GM21526 (cell line): ENCODE results near the gene SCIN.
"Not testable (repeated sequence)": the region's sequence is repeated elsewhere in the genome, so short reads cannot be mapped to it uniquely, and the experiment has no call there.

Source experiments
- ATAC-seq: cut with Tn5 transposase; IDR thresholded peaks from one replicate; pipeline ENCODE4 v1.9.1; 2021; ENCODE audit warnings: moderate library complexity; ENCODE audit not compliant: unreplicated experiment, low FRiP score

The SCIN gene

DNA sequence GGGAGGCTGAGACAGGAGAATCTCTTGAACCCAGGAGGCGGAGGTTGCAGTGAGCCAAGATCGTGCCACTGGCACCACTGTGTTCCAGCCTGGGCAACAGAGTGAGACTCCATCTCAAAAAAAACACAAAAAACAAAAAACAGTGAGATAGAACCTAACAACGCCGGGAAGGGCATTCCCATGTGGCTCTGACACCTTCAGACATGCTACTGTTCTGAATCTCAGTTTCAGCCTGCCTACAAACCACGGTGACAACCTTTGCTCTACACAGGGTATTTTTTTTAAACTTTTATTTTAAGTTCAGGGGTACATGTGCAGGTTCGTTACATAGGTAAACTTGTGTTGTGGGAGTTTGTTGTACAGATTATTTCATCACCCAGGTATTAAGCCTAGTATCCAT, 74.7 kb downstream of the SCIN start:
- ATAC-seq, result not testable (repeated sequence)

DNA sequence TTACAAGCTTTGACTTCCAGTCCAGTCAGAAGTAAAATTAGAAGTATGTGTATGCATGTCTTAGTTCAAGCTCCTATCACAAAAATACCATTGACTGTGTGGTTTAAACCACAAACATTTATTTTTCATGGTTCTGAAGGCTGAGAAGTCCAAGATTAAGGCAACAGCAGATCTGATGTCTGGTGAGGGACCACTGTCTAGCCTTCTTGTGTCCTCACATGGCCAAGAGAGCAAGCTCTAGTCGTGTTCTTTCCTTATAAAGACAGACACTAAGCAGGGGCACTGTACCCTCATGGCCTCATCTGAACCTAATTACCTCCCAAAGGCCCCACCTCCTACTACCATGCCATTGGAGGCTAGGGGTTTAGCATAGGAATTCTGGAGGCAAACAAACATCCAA, 75.6 kb downstream of the SCIN start:
- no peak for ATAC-seq

DNA sequence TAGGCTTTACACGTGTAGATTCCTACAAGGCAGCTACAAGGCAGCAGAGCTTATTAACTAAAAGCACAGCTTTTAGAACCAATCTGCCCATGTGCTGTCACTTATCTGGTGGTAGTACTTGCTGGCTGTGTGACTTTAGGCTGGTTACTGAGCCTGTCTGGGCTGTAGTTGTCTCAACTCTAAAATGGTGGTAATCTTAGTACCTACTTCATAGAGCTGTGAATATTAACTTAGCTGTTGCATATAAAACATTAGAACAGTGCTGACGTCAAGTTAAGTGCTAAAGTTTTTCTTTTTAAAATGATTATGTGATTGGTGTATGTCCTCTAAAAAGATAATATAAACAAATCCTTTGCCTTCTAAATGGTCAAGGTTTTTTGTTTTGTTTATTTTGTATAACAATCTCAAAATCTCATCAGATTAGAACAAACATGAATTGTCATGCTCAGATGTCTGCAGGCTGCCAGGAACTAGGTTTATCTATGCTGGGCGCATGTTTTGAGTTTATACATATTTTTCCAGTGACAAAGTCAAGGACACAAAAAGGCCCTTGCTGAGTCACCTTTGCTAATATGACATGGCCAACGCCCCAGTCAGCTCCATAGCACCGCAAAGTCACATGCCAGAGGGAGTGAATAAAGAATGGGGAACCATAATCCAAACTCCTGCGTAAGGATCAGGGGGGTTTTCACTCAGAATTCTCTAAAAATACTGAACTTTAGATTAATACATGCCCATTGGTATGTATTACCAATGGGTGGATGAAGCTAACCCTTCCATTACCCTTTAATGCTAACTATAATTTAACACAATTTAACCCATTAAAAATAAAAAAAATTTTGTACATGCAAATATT, 77.1 kb downstream of the SCIN start:
- no peak for ATAC-seq

- ATAC-seq, result no peak
Measured at GRCh38 chr7:12648704-12649261, 78.3 kb downstream of the SCIN start.

DNA sequence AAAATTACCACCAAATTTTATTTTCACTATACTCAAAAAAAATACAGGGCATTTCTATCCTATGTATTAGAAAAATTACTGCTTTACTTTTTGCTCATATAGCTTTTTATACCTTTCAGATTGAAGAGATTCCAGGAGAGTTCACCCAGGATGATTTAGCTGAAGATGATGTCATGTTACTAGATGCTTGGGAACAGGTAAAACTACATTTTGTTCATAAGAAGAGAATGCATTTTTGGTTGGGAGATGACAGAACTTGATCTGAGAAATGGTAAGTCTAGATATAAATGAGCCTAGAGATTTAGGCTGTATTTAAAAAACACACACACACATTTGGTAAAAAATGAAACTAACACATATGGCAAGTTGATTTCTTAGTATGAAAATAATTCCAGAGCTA, 78.8 kb downstream of the SCIN start:
- ATAC-seq, result no peak

- no peak for ATAC-seq
Measured at GRCh38 chr7:12650080-12650479, 79.6 kb downstream of the SCIN start.

DNA sequence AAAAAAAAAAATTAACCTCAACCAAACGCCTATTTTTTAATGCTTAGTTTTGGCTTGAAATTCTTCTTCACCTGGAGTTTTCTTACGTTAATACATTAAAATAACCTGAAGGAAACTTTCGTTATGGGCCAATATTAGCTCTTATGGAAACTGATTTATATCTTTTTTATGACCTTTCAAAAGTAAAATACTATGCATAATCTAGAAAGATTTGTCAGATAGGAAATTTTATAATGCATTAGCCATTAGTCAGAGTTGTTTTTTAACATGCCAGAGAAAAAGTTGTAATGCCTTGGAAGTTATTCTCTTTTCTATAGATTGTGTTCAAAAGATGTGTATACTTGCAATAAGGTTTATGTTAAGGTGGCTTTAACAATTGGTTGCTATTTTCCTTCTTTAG, 82.6 kb downstream of the SCIN start:
- no peak for ATAC-seq

GRCh38 chr7:12653518-12653917, 83.0 kb downstream of the SCIN start:
- no peak for ATAC-seq

DNA sequence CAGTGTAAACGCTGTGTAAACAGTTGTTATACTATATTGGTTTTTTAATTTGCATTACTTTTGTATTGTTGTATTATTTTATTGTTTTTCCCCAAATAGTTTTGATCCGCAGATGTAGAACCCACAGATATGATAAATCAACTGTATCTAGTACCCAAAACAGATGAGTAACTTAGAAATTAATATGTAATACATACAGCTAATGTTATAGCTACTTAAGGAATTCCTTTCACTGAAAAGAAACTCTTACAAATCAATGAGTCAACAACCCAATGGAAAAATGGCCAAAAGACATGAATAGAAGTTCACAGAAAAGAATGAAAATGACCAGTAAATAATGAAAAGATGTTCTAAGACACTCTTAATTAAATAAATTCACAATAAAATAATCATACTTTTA, 84.6 kb downstream of the SCIN start:
- no peak for ATAC-seq

GRCh38 chr7:12660423-12660822, 89.9 kb downstream of the SCIN start:
- ATAC-seq, result not testable (repeated sequence)

DNA sequence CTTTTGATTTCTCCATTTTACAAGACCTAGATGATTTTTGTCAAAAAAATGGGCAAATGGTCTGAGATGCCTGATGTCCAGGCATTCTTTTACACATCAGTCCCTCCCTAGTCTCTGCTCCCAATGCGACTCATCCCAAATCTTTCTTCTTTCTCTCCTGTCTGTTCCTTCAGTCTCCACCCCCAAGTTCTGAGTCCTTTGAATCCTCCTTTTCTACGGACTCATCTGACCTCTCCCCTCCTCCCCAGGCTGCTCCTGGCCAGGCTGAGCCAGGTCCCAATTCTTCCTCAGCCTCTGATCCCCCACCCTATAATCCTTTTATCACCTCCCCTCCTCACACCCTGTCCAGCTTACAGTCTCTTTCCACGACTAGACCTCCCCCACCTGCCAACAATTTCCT, 90.5 kb downstream of the SCIN start:
- not testable (repeated sequence) for ATAC-seq

DNA sequence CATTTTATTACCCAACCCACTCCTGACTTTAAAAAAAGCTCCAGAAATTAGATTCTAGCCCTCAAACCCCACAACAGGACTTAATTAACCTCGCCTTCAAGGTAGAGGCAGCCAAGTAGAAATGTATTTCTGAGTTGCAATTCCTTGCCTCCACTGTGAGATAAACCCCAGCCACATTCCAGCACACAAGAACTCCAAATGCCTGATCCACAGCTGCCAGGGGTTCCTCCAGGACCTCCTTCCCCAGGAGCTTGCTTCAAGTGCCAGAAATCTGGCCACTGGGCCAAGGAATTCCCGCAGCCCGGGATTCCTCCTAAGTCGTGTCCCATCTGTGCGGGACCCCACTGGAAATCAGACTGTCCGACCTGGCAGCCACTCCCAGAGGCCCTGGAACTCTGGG, 91.1 kb downstream of the SCIN start:
- no peak for ATAC-seq

DNA sequence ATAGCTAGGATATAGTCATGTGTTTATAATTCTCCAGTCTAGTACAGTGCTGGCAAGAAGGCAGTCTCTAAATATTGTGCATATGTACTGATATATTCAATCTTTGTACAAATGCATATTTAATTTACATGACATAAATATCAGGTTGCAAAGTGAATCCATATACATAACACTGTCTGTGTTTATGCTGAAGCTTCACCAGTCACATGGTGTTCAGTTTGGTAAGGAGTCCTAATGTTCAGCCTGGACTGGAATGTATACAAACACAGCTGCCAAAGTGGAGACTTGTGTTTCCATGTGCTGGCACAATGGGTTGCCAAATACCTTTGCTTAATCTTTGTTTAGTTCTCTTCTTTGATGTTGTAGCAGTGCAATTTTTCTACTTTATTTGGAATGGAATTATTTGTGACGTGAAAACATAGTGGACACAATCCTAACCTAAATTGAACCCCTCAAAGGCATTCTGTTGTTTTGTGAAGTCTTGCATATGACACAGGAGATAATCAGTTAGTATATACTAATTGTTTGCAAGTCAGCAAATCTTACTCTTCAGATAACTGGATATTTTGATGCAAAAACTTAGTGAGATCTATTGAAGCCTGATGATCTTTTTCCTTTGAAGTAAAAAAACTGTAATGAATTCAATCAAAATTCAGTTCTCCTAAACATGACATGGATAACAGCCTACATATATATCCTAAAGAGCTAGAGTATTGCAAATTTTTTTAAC, 99.6 kb downstream of the SCIN start:
- no peak for ATAC-seq

DNA sequence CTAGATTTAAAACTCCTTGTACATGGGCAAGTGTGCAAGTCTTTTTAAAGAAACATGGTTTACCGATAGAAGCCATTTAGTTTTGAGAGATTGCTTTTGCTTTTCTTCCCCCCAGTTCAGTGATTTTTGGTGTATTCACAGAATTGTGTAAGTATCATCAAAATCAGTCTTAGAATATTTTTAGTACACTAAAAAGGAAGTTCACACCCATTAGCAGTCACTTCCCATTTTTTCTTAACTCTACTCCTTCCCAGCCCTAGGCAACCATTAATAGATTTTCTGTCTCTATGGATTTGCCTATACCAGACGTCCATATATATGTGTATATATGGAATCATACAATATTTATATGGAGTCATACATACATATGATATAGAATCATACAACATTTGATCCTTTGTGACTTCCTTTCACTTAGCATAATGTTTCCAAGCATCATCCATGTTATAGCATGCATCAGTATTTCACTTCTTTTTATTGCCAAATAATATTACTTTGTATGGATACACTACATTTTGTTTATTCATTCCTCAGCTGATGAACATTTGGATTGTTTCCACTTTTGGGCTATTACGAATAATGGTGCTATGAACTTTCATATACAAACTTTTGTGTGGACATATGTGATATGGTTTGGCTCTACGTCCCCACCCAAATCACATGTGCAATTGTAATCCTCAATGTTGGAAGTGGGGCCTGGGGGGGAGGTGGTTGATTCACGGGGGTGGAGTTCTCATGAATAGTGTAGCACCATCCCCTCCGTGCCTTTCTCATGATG, 100.4 kb downstream of the SCIN start:
- ATAC-seq, result no peak

GRCh38 chr7:12673436-12673835, 102.9 kb downstream of the SCIN start:
- ATAC-seq, result not testable (repeated sequence)

GRCh38 chr7:12674053-12674452, 103.5 kb downstream of the SCIN start:
- no peak for ATAC-seq

DNA sequence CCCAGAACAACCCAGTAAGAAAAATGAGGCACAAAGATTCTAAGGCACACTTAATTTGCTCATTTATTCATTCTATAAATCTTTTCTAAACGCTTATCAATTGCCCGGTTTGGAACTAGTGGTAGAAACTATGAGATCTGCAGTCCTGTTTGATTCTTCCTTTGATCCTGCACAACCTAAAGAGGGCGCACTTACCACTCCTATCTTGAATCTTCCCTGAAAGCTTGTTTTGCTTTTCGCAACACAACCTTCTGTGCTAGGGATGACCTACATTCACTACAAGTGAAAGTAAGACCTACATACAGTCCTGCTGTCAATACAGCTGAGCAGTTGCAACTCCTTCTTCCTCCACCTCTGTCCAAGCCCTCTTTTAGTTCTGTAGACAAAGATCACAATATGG, 104.3 kb downstream of the SCIN start:
- ATAC-seq, result peak; percentile 81

- no peak for ATAC-seq
Measured at GRCh38 chr7:12683678-12684585, 113.4 kb downstream of the SCIN start.

DNA sequence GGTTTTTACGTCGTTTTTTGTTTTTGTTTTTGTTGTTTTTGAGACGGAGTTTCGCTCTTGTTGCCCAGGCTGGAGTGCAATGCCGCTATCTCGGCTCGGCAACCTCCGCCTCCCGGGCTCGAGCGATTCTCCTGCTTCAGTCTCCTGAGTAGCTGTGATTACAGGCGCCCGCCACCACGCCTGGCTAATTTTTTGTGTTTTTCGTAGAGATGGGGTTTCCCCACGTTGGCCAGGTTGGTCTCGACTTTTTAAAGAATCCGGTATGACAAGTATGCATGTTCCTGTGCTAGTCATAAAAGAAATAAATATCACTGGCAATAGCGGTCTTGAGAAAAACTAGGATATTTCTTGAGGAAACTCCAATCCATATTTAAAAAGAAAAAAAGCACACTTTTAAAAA, 114.2 kb downstream of the SCIN start:
- ATAC-seq, result no peak

GRCh38 chr7:12685550-12685949, 115.0 kb downstream of the SCIN start:
- ATAC-seq, result no peak
